Activated naive CD4-positive, alpha-beta T cell treated with Interleukin-2 at 50 U/mL for 16 hours (primary cell): Measurements from ENCODE around the gene NFE2L1.
"Not testable (repeated sequence)": the region's sequence is repeated elsewhere in the genome, so short reads cannot be mapped to it uniquely, and the experiment has no call there.

Experiments
- DNase-seq: peaks from one replicate; pipeline ENCODE4 v3.0.0-alpha.2; 2020

NFE2L1 gene

DNA sequence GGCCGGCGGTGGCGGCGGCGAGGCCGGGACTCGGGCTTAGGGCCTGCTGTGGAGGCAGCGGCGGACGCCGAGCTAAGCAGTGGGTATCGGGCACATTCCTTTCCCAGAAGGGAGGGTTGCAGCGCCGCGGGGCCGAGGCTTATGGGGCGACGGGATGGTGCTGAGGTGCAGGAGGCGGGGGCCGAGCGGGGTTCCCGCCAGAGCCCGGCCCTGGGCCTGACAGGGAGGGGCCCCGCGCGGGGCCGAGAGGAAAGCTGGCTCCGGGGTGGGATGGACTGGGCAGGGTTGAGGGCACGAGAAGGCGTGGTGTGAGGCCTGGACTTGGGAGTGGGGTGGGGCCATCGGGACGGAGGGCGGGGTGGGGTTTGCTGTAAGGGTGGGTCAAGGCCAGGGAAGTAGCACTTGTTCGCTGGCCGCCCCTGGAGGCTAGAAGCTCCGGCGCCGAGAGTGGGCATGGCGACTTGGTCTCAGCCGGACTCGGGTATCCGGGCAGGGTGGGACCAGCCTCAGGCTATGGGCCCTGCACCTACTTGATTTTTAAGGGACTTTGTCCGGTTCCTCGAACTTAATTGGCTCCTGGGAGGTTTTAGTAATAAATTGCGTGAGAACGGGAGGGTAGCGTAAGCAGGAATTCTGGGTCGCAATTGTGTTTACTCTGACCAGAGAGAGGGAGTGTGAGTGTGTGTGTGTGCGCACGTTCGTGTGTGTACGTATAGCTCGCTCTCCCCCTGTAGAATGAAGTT, 396 bp downstream of the NFE2L1 start:
- DNase-seq: peak; percentile 40

DNA sequence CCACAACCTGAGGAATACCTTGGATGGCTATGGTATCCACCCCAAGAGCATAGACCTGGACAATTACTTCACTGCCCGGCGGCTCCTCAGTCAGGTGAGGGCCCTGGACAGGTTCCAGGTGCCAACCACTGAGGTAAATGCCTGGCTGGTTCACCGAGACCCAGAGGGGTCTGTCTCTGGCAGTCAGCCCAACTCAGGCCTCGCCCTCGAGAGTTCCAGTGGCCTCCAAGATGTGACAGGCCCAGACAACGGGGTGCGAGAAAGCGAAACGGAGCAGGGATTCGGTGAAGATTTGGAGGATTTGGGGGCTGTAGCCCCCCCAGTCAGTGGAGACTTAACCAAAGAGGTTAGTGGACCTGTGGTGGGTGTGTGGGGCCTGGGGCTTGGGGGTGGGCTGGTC, 3.1 kb downstream of the NFE2L1 start:
- DNase-seq: no peak

DNA sequence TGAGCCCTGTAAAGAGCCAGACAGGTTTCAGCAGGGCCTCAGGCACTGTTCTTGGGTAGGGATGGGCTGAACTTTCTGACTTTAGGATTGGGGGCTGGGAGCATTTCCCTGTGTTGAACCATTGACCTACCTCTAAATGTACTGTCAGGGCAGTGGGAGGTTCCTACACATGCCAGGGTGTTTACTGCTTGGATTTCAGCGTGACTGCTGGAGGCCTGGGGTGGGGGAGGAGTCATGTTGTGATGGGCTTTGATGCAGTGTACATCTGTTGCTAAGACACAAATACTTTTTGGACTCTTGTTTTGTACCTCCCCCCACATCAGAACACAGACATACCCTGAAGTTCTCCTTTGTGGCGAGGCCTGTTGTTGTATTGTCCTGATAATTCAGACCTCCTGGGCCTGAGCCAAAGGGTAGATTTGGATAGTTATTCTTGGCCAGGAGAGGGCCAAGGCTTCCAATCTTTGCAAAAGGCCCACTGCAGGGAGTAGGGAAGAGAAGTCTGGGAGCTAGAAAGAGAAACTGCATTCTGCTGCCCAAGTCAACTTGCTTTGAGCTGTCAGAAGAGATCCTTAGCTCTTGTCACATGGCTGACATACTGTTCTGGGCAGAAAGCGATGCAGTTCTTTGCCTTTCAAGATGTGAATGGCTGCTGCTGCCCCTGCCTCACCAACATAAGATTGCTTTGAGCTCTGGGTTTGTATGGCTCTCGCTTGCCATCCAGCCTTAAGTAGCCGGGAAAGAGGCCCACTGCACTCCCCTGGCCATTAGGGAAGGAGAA, 3.7 kb downstream of the NFE2L1 start:
- DNase-seq: no peak

DNA sequence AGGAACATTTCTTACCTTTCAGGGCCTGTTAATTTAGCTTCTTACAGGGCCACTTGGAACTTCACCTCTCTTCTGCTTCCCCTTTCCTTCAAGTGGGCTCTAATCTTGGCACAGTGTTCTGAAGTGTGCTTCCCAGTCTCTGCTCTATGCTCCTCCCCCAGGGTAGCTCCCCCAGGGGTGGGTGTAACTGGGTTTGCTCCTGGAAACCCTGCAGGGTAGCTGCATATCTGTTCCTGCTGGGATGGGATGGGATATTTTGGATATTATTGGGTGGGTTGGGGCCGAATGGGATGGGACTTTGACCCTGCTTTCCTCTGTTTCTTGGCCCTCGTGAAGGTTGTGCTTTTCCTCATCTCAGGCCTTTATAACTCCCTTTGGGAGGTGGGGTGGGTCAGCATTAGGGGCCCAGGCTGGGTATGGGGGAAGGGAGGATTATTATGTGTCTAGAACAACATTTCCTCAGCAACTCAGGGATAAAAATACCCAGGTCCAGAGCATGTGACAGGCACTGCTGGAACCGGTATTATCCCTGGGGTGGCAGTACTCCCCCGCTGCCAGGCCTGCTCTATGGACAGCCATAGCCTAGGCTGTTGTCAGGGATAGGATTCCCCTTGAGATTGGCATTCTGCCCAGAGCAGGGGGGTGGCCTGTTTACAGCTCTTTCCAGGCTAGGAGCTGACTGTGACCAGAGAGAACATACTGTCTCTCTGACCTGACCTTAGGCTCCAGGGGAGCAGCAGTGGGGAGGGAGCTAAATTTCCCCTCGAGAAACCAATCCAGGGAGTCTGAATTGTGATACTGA, 5.0 kb downstream of the NFE2L1 start:
- no peak for DNase-seq

DNA sequence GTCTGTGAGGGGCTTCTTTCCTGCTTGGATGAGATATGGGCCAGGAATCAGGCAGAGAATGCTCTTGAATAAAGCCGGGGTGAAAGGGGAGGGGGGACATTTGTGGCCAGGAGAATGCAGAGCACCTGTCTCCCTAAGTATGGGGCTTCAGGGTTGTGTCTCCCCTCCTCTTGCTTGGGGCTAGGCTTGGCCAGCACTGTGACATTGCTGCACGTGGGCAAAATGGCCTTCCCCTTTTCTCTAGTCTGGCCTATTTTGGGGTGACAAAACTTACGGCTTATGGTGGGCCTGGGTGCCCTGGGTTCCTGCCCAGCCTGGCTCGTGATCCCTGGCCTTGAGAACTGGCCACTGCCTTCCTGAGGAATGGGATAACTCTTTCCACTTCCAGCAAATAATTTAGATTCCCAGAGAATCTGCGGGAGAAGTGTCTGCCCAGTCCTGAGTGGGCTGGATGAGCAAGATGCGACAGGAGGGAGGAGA, 5.6 kb downstream of the NFE2L1 start:
- no peak for DNase-seq

GRCh38 chr17:48054238-48055185, 6.4 kb downstream of the NFE2L1 start:
- DNase-seq: no peak

GRCh38 chr17:48055531-48056245, 7.5 kb downstream of the NFE2L1 start:
- DNase-seq: peak; percentile 52

DNA sequence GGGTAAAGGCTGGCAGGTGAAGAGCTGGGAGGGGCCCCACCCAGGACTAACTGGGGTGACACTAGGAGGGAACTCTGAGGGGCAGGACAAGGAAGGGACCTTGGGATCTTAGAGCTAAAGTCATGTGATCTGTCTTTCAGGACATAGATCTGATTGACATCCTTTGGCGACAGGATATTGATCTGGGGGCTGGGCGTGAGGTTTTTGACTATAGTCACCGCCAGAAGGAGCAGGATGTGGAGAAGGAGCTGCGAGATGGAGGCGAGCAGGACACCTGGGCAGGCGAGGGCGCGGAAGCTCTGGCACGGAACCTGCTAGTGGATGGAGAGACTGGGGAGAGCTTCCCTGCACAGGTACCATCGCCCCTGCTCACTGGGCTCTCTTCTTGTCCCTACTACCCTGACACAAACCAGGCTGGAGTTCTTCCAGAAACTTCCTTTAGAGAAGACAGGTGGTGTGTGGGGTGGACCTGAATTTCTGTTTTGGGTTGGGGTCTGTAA, 8.1 kb downstream of the NFE2L1 start:
- no peak for DNase-seq

GRCh38 chr17:48056879-48057278, 8.7 kb downstream of the NFE2L1 start:
- DNase-seq: no peak

- DNase-seq: no peak
Observed at GRCh38 chr17:48057626-48058025, 9.5 kb downstream of the NFE2L1 start.

DNA sequence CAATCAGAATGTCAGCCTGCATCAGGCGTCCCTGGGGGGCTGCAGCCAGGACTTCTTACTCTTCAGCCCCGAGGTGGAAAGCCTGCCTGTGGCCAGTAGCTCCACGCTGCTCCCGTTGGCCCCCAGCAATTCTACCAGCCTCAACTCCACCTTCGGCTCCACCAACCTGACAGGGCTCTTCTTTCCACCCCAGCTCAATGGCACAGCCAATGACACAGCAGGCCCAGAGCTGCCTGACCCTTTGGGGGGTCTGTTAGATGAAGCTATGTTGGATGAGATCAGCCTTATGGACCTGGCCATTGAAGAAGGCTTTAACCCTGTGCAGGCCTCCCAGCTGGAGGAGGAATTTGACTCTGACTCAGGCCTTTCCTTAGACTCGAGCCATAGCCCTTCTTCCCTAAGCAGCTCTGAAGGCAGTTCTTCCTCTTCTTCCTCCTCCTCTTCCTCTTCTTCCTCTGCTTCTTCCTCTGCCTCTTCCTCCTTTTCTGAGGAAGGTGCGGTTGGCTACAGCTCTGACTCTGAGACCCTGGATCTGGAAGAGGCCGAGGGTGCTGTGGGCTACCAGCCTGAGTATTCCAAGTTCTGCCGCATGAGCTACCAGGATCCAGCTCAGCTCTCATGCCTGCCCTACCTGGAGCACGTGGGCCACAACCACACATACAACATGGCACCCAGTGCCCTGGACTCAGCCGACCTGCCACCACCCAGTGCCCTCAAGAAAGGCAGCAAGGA, 10.4 kb downstream of the NFE2L1 start:
- DNase-seq: no peak

GRCh38 chr17:48059125-48059668, 11.0 kb downstream of the NFE2L1 start:
- no peak for DNase-seq

DNA sequence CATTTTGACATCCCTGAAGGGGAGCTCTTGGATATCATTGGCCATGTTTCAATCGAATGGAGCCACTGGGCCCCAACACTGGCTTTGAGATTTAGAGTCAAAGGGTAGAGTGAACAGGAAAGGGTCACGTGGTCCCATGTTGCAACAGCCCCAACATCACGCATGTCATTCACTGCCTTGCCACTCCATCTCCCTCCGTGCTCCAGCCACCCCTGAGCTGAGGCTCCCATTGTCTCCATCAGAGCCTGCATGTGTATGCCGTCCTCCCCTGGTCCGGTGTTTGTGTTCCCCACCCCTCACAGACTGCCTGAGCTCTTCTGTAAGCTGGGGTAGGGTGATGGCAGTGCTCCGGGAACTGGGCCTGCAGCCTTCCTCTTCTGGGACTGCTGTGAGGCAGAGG, 12.1 kb downstream of the NFE2L1 start:
- DNase-seq: no peak

DNA sequence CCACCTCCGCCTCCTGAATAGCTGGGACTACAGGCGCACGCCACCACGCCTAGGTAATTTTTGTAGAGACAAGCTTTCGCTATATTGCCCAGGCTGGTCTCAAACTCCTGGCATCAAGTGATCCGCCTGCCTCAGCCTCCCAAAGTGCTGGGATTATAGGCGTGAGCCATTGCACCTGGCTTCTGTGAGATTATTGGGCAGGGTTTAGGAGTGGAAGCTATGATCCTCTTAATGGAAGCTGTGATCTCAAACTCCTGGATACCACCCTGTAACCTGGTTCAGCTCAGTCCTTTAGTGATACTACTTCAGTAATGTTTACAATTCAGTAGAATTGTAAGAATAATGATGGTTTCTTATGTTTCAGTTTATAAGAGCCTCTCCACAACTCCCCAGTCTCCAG, 14.1 kb downstream of the NFE2L1 start:
- no peak for DNase-seq

- DNase-seq: no peak
Observed at GRCh38 chr17:48064638-48065037, 16.5 kb downstream of the NFE2L1 start.

GRCh38 chr17:48066192-48066591, 18.0 kb downstream of the NFE2L1 start:
- DNase-seq: no peak

- DNase-seq: no peak
Observed at GRCh38 chr17:48066656-48067055, 18.5 kb downstream of the NFE2L1 start.

DNA sequence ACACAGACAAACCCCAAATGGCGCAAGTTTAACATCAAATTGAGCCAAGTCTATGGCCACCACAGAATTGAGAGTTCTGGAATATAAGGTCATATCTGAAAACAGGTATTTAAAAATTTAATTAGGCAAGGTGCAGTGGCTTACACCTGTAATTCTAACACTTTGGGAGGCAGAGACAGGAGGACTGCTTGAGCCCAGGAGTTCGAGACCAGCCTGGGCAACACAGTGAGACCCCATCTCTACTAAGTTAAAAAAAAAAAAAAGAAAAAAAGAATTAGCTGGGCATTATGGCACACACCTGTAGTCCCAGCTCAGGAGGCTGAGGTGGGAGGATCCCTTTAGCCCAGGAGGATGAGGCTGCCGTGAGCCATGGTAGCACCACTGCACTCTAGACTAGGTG, 19.1 kb downstream of the NFE2L1 start:
- no peak for DNase-seq

- DNase-seq: not testable (repeated sequence)
Observed at GRCh38 chr17:48067808-48068207, 19.6 kb downstream of the NFE2L1 start.

DNA sequence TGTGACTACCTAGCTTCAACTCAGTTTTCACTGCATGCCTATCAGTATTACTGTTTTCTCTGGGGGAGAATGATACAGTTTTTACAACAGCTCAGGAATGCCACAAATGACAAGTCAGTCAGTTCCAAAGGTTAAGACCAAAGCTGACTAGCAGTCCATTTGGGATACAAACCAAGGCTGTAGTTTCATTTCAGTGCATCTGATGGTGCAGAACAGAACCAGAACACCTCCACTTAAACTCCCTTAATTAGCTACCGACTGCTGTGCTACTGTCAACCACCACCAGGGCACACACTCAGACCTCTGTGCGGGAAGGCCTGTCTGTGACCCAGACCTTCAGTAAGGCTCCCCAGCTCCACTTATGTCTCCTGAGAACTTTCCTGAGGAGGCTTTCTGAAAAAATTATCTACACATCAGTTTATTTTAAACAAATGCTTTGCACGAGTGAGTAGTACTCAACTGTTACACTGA, 20.4 kb downstream of the NFE2L1 start:
- no peak for DNase-seq
